K562 (cell line): ENCODE results near the gene HSDL2. TPM values are rescaled to one million over a fixed set of nuclear protein-coding genes. Genes with fewer than 3 reads are reported as not detected.

ENCODE experiments used
- ARID3B ChIP-seq: fragments of 250-450 bp; sonication (Bioruptor Pico); IDR thresholded peaks from 2 replicates; pipeline ENCODE4 v1.4.0; 2020; ENCODE audit warnings: borderline replicate concordance
- CBFB ChIP-seq: sonication (generic); formaldehyde crosslinking; IDR thresholded peaks from 2 replicates; pipeline ENCODE4 v1.4.0; 2020; ENCODE audit warnings: mild to moderate bottlenecking, missing genetic modification reagents
- CTBP1 ChIP-seq: fragments of 450-650 bp; IDR thresholded peaks from 2 replicates; pipeline ENCODE4 v1.6.1; 2016; ENCODE audit warnings: borderline replicate concordance
- FOXP1 ChIP-seq: sonication (generic); formaldehyde crosslinking; IDR thresholded peaks from 2 replicates; pipeline ENCODE4 v1.8.0; 2022; ENCODE audit warnings: mild to moderate bottlenecking, missing genetic modification reagents
- HLTF ChIP-seq: fragments of 450-650 bp; IDR thresholded peaks from 2 replicates; pipeline ENCODE4 v1.6.1; 2016
- KLF1 ChIP-seq: fragments of 450-650 bp; IDR thresholded peaks from 2 replicates; pipeline ENCODE4 v1.6.1; 2016; ENCODE audit warnings: missing genetic modification characterization, missing compliant biosample characterization
- NONO ChIP-seq, 2 experiments: fragments of 200-400 bp in 1 of 2; fragments of 450-650 bp in 1 of 2; formaldehyde crosslinking in 1 of 2; IDR thresholded peaks; 2 replicates each; pipeline ENCODE4 v1.6.1; 2017; ENCODE audit warnings: low read depth in 2 of 2, mild to moderate bottlenecking in 2 of 2, moderate library complexity in 2 of 2, low read length in 1 of 2
- PATZ1 ChIP-seq: fragments of 250-450 bp; sonication (Bioruptor Pico); IDR thresholded peaks from 2 replicates; pipeline ENCODE4 v1.5.0; 2020; ENCODE audit warnings: mild to moderate bottlenecking, borderline replicate concordance
- POU5F1 ChIP-seq: fragments of 150-350 bp; IDR thresholded peaks from 2 replicates; pipeline ENCODE4 v1.6.1; 2014; ENCODE audit warnings: borderline replicate concordance, low read length, low read depth, mild to moderate bottlenecking; ENCODE audit not compliant: partially characterized antibody
- PRPF4 ChIP-seq: fragments of 200-400 bp; formaldehyde crosslinking; IDR thresholded peaks from one replicate; pipeline ENCODE4 v1.6.1; 2017; ENCODE audit warnings: low read length, low read depth, mild to moderate bottlenecking; ENCODE audit not compliant: insufficient read depth, poor library complexity, severe bottlenecking
- RBM34 ChIP-seq: fragments of 200-400 bp; formaldehyde crosslinking; IDR thresholded peaks from 2 replicates; pipeline ENCODE4 v1.6.1; 2018; ENCODE audit warnings: low read length, borderline replicate concordance; ENCODE audit not compliant: insufficient read depth
- polyA plus RNA-seq, 8 experiments: library from polyadenylated mRNA; depleted of rRNA in 4 of 8; stranded (reverse) in 5 of 8; unstranded in 3 of 8; fragments of >200 nt; fragmentation: Nextera tagmentation in 2 of 8; fragmentation: Illumina TruSeq in 1 of 8; extraction: Ambion mirVana in 2 of 8; extraction: Trizol in 1 of 8; gene quantifications; 2 replicates each; pipeline versions ENCODE4 v1.2.1 to v1.2.3, GENCODE V29; 2011 to 2014; ENCODE audit warnings: inconsistent platforms in 1 of 8, missing spikeins in 1 of 8
- total RNA-seq, 7 experiments: library from RNA; depleted of rRNA in 6 of 7; stranded (reverse); fragments of >200 nt in 6 of 7; fragmentation: Illumina TruSeq in 2 of 7; extraction: Trizol in 2 of 7; gene quantifications; 2 replicates each; pipeline versions ENCODE4 v1.2.1 to v1.2.3, GENCODE V29; 2011 to 2021; ENCODE audit warnings: low replicate concordance in 1 of 7

HSDL2 gene
- total and polyA plus RNA-seq, 9 of the 15 experiments (the other 6 are each of a cell fraction or from before 2014, with no cell fraction given): 22.8 to 74.1 (median 35.6) TPM

- TF ChIP-seq PRPF4: no peak
- no peak for TF ChIP-seq KLF1 (tag)
- TF ChIP-seq CTBP1: peak; percentile 89
- TF ChIP-seq ARID3B: no peak
- TF ChIP-seq PATZ1 (CRISPR knock-in tag): no peak
- no peak for TF ChIP-seq POU5F1
- TF ChIP-seq FOXP1 (CRISPR knock-in tag): 0 out of 2 replicates have a peak, but pooled peaks have one; percentile 34
- no peak for TF ChIP-seq CBFB (CRISPR knock-in tag)
- TF ChIP-seq RBM34: no peak
- TF ChIP-seq HLTF: no peak
- TF ChIP-seq NONO (IDR thresholded peaks at IDR 0.05; ENCODE audit: low read depth in 2 of 2, low read length in 1 of 2): peak; percentile 30 to 73; a peak in 3 of 4 replicates
These were observed 107.3 kb downstream of the HSDL2 start (continued) for GRCh38 chr9:112487008-112487798.
